RWPE1 (cell line): Measurements from ENCODE around the gene UBE2J2.

Source experiments
- CTCF ChIA-PET: fragments of 350-600 bp; sonication (Branson Sonifier 250); formaldehyde crosslinking; extraction: SDS; loops from one replicate; lab custom pipeline; 2021; lab: Yijun Ruan, JAX
- POLR2A ChIA-PET: fragments of 400-600 bp; formaldehyde crosslinking; extraction: SDS; loops from one replicate; lab custom pipeline; 2020; ENCODE audit warnings: antibody characterized with exemption; ENCODE audit not compliant: low non-redundant PET; lab: Yijun Ruan, JAX
- DNase-seq: peaks from one replicate; pipeline ENCODE4 v3.0.0; 2012; ENCODE audit warnings: low spot score
- H3K27ac ChIP-seq: fragments of 450-650 bp; 2 replicates; pipeline ENCODE4 v1.5.1; 2017
- CTCF ChIP-seq: fragments of 450-650 bp; conservative IDR thresholded peaks from 2 replicates; pipeline ENCODE4 v1.5.1; 2017; ENCODE audit warnings: low read depth, mild to moderate bottlenecking

Gene UBE2J2

DNA sequence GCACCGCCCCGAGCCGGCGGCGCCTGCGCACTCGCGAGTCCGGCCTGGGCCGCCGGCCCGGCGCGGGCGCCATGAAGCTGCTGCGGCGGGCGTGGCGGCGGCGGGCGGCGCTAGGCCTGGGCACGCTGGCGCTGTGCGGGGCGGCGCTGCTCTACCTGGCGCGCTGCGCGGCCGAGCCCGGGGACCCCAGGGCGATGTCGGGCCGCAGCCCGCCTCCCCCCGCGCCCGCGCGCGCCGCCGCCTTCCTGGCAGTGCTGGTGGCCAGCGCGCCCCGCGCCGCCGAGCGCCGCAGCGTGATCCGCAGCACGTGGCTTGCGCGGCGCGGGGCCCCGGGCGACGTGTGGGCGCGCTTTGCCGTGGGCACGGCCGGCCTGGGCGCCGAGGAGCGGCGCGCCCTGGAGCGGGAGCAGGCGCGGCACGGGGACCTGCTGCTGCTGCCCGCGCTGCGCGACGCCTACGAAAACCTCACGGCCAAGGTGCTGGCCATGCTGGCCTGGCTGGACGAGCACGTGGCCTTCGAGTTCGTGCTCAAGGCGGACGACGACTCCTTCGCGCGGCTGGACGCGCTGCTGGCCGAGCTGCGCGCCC is 41.4 kb downstream of the UBE2J2 start, which contains the start of gene B3GALT6:
Gene B3GALT6, plus strand, starts transcription at position 30 of the 588 bp plus-strand sequence. Its CDS starts 42 bp downstream, at position 72.
- peak within 1 kb of the TSS; percentile 81 for H3K27ac ChIP-seq
- DNase-seq, result no peak
- CTCF ChIA-PET, result no interaction called here
- POLR2A ChIA-PET, result no interaction called here
- no peak for TF ChIP-seq CTCF

- CTCF ChIA-PET, result interaction anchor here (0.5 to 2.2 kb wide), 5 partner anchors 16 to 127 kb away, joined by 3 to 14 read pairs (median 4); no protein-coding TSS in a partner anchor
- peak; percentile 99 for DNase-seq
- TF ChIP-seq CTCF, result no peak
- POLR2A ChIA-PET, result interaction anchor here (0.7 kb wide), 1 partner anchor 40 kb away, joined by 3 read pairs; no protein-coding TSS in a partner anchor
- peak within 1 kb of the TSS; percentile 81 for H3K27ac ChIP-seq
Measured at GRCh38 chr1:1231400-1232207, 42.0 kb downstream of the UBE2J2 start, which contains the start of gene SDF4. Gene SDF4 (minus strand): TSS chr1:1232001. CDS start chr1:1228772, 3,229 bp downstream.

- ChIA-PET POLR2A (interaction anchor here (0.7 kb wide), 1 partner anchor 41 kb away, joined by 3 read pairs; no protein-coding TSS in a partner anchor), CTCF (interaction anchor here (0.5 to 2.2 kb wide), 5 partner anchors 15 to 126 kb away, joined by 3 to 14 read pairs (median 4); no protein-coding TSS in a partner anchor)
- no peak for TF ChIP-seq CTCF
- peak overlapping the region; percentile 81 for H3K27ac ChIP-seq
- DNase-seq, result no peak
Measured at GRCh38 chr1:1230656-1231399, 42.8 kb downstream of the UBE2J2 start.

DNA sequence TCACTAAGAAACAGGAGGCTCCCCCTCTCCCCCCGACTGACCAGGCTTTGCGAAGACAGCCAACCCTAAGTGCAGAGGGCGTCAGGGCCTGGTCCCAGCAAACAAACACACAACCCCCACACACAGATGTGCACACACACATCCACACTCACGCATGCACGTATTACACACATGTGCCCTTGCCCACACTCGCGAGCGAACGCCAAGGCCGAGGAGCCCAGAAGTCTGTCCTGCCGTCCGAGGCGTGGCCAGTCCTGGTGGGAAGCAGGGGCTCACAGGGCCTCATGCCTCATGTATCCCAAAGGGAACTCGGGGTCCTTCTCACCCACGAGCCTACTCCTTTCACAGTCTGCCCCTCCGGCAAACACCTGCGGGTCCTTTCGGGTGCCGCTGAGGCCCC is 43.9 kb downstream of the UBE2J2 start:
- DNase-seq, result no peak
- TF ChIP-seq CTCF, result no peak
- CTCF ChIA-PET, result interaction anchor here (2.2 kb wide), 1 partner anchor 107 kb away, joined by 14 read pairs; no protein-coding TSS in a partner anchor
- POLR2A ChIA-PET, result no interaction called here
- H3K27ac ChIP-seq, result peak overlapping the region; percentile 81

- POLR2A ChIA-PET, result interaction anchor here (0.5 kb wide), 1 partner anchor 159 kb away, joined by 3 read pairs; no protein-coding TSS in a partner anchor
- CTCF ChIA-PET, result no interaction called here
- TF ChIP-seq CTCF, result no peak
- H3K27ac ChIP-seq, result peak overlapping the region; percentile 81
- DNase-seq, result no peak
Measured at GRCh38 chr1:1228596-1229321, 44.9 kb downstream of the UBE2J2 start.
